LNCaP clone FGC (cell line): Measurements from ENCODE around the gene PDIA3.
"Not testable (repeated sequence)": the region's sequence is repeated elsewhere in the genome, so short reads cannot be mapped to it uniquely, and the experiment has no call there.

Experiments used
- DNase-seq: peaks from one replicate; pipeline ENCODE4 v3.0.0-alpha.2; 2011; ENCODE audit warnings: low read depth
- H3K4me3 ChIP-seq: 2 replicates; pipeline ENCODE4 v1.5.1; 2011; ENCODE audit warnings: mild to moderate bottlenecking, low read depth, low read length, control low read depth
- TF ChIP-seq, protein P1 (sequence below): IDR thresholded peaks from 2 replicates; pipeline ENCODE4 v1.5.1; 2012; ENCODE audit warnings: mild to moderate bottlenecking; ENCODE audit not compliant: control insufficient read depth, insufficient read depth; ENCODE audit errors: extremely low read depth

Gene PDIA3

DNA sequence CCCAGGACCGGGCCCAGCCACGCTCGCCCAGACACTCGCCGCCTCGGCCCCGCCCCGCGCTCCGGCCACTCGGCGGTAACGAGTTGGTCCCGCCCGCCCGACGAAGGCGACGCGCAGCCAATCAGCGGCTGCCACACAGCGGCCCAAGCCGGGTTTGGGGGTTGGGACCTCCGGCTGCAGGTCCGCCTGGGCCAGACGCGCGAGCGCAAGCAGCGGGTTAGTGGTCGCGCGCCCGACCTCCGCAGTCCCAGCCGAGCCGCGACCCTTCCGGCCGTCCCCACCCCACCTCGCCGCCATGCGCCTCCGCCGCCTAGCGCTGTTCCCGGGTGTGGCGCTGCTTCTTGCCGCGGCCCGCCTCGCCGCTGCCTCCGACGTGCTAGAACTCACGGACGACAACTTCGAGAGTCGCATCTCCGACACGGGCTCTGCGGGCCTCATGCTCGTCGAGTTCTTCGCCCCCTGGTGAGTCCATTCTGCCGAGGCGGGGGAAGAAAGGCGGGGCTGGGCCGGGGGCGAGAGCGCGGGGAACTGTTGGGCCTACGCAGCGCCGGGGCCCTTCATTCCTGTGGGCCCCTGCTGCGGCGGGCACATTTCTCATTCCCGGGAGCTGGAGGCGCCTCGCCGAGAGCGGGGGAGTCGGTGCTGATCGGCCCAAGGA is at the start of gene PDIA3:
TSS of gene PDIA3 (plus strand) at position 194 of the 658 bp plus-strand sequence. CDS start at position 296, 102 bp downstream.
- DNase-seq = peak; percentile 61

DNA sequence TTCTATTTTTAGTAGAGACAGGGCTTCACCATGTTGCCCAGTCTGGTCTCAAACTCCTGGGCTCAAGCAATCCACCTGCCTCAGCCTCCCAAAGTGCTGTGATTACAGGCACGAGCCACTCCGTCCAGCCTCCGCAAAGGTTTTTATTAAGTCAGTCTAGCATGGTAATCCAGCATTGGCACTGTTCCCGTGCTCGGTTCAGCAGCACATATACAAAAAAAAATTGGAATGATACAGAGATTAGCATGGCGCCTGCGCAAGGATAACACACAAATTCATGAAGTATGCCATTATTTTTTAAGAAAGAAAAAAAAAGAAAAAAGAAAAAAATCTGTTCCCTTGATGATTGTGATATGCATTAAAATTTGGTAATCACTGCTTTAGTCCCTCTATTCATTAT is 44.1 kb upstream of the PDIA3 start:
- TF ChIP-seq, protein P1, sequence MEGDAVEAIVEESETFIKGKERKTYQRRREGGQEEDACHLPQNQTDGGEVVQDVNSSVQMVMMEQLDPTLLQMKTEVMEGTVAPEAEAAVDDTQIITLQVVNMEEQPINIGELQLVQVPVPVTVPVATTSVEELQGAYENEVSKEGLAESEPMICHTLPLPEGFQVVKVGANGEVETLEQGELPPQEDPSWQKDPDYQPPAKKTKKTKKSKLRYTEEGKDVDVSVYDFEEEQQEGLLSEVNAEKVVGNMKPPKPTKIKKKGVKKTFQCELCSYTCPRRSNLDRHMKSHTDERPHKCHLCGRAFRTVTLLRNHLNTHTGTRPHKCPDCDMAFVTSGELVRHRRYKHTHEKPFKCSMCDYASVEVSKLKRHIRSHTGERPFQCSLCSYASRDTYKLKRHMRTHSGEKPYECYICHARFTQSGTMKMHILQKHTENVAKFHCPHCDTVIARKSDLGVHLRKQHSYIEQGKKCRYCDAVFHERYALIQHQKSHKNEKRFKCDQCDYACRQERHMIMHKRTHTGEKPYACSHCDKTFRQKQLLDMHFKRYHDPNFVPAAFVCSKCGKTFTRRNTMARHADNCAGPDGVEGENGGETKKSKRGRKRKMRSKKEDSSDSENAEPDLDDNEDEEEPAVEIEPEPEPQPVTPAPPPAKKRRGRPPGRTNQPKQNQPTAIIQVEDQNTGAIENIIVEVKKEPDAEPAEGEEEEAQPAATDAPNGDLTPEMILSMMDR = no peak
- DNase-seq = no peak
- H3K4me3 ChIP-seq = no peak overlapping the region

More for the DNA sequence above, at the start of gene PDIA3:
- peak within 1 kb of the TSS; percentile 83 for H3K4me3 ChIP-seq

DNA sequence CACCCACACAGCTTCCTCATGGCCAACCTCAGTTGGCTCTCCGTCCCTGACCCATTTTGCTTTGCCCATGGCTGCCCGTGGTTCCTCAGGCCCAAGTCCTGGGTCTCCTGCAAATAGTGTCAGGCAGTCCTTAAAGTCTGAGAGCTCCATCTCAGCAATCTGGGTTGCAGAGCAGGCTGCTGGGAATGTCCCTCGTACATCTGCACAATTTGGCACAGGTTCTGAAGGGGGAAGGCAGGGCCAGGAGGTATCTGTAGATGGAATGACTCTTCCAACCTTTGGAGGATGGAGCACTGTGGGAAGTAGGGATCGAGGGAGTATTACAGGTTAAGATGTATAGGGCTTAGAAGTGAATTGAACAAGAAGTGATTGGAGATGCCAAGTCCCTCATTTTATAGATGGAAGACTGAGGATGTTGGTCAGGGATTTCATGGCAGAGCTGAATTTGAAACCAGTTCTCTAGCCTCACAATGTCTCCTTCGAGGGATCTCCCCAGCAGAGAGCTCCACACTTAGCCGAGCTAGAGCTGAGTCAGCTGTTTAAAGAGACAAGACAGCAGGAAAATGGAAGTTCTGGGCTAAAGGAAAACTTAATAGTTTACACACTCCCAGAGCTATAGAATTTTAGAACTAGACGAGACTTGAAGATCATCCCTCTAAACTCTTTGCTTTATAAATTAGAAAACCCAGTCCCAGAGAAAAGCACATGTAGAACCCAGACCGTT is 43.4 kb upstream of the PDIA3 start:
- no peak for DNase-seq
- no peak overlapping the region for H3K4me3 ChIP-seq
- TF ChIP-seq, protein P1 = no peak

DNA sequence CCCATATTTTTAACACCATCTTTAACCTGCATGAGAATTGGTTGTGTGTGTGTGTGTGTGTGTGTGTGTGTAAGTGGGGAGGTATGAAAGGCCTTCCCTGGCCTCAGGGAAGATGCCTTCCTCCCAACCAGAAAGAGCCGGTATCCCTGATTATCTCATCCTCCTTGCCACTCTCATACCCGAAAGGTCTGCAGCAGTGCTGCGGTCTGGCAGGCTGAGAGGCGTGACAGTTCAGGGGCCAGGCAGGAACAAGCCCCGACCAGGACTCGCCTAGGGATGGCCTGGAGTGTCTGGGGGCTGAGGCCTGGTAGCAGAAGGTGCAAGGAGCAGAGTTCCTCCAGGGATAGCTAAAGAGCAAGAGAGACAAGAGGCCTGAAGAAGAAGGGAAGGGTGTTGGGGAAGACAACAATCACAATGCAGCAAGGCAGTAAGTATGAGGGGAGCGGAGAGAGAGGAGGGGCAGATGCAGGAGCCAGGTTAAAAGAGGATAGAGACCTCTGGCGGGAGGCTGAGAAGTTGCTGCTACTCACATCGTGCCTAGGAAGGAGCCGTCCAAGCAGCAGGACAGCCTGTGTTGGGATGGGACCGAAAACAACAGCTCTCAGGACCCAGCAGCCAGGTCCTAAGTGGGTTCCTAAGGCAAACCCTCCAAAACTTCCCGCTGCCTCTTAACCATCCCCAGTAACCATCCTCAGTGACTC is 35.7 kb upstream of the PDIA3 start:
- not testable (repeated sequence) for H3K4me3 ChIP-seq, DNase-seq

DNA sequence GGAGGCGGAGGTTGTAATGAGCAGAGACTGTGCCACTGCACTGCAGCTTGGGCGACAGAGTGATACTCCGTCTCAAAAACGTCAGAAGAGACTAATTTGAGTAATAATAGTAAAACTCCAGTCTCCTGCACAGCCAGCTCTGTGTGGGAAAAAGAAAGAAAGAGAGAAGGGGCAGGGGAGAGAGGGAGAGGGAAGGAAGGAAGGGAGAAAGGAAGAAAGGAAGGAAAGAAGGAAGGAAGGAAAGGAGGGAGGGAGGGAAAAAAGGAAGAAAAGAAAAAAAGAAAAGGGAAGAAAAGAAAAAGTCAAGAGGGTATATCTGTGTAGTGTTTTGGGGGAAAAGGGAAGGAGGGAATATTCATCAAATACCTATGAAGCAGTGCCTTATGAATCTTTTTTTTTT is 23.1 kb upstream of the PDIA3 start:
- no peak overlapping the region for H3K4me3 ChIP-seq
- TF ChIP-seq, protein P1 = no peak
- no peak for DNase-seq

DNA sequence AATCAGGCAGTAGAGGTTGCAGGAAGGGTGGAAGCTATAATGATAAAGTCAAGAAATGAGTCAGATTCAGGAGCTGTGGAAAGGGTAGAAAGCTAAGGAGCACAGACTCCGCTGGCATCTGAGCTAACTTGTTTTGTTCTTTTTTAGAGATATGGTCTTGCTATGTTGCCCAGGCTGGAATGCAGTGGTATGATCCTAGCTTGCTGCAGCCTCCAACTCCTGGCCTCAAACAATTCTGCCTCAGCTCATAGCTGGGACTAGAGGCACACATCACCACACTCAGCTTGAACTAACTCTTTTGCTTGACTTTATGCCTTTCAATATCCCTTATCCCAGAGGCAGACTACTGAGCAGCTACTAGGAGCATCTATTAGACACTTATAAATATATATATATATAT is 19.9 kb upstream of the PDIA3 start:
- H3K4me3 ChIP-seq, DNase-seq: not testable (repeated sequence)

DNA sequence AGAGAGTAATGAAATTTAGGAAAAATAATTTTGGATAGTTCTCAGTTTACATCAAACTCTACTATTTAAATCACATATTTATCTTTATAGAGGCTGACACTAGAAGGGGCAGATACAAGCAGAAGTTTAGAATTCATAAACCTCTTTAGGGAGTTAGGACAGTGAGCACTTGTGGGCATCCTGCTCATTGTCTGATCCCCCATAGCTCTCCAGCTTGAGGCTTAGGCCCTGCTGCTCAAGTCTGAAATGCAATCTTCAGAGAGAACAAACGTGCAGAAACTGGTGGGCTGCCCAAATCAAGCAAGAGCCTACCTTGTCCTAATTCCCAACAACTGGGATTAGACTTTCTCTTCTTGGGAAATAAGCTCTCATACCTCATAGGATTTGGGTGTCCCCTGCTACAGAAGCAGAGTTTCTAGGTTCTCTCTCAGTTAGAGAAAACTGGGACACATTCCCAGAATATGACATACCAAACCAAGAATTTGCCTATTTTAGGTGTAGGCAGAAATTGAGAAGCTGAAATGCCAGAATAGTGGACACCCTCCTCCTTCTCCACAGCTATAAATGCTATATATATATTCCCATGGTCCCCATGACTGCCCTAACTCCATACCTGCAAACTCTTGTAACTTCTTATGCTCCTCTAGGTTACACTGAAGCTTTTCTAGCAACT is 18.0 kb upstream of the PDIA3 start:
- not testable (repeated sequence) for DNase-seq

DNA sequence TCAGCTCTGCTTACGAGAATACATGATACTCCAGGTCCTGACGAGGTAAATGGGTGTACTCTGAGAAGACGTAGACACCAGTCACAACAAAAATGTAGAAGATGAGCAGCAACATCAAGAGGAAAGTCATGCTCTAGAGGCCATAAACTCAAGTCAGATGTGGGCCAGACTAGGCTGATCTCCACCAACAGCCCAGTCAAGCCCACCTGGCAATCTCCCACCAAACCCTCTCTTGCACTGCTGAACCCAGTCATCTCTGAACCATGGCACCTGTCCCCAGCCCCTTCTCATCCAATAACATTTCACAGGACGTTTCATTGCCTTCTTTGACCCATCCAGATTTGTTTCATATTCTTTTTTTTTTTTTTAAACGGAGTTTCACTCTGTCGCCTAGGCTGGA is 10.8 kb upstream of the PDIA3 start:
- TF ChIP-seq, protein P1 = no peak
- DNase-seq = no peak
- no peak overlapping the region for H3K4me3 ChIP-seq

More for the DNA sequence above, 18.0 kb upstream of the PDIA3 start:
- not testable (repeated sequence) for H3K4me3 ChIP-seq

DNA sequence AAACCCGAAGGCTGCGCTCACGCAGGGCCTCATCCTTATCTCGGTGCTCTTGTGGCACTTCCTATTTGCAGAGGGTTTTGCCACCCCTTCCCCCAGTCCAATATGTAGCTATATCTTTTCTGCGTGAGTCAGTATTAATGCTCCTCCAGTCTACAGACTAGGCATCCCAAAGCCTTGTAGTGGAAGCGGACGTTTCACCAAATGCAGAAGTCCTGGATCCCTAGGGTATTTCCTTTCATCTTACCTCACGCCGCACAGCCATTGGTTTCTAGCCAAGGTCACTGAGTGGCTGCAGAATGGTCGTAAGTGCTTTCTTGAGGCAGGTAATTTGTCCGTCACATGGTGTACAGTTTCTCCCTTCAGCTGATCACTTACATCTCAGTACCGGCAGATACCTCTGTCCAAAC is 668 bp downstream of the PDIA3 start:
- peak overlapping the region; percentile 83 for H3K4me3 ChIP-seq
- peak; percentile 31 for DNase-seq
